CD4-positive, alpha-beta T cell (primary cell): ENCODE results near the gene UBIAD1. TPM values are rescaled to one million over a fixed set of nuclear protein-coding genes. Genes with fewer than 3 reads are reported as not detected.

Experiments
- ATAC-seq: fragments of 200-7000 bp; cut with Tn5 transposase; one replicate; pipeline ENCODE4 v1.10.0; 2022; ENCODE audit warnings: mild to moderate bottlenecking; ENCODE audit not compliant: poor library complexity
- CTCF ChIA-PET: fragments of 350-600 bp; sonication (Branson Sonifier 250); formaldehyde crosslinking; loops from one replicate; lab custom pipeline; 2021; ENCODE audit warnings: antibody characterized with exemption, inconsistent platforms; lab: Charles Lee
- POLR2A ChIA-PET: fragments of 350-600 bp; sonication (Branson Sonifier 250); formaldehyde crosslinking; loops from one replicate; lab custom pipeline; 2021; ENCODE audit warnings: antibody characterized with exemption, inconsistent platforms; lab: Charles Lee
- DNase-seq, 14 experiments: peaks; one replicate each; pipeline ENCODE4 v3.0.0-alpha.2; 2013 to 2020; ENCODE audit warnings: mixed read lengths in 2 of 14
- H3K27ac ChIP-seq, 2 donors: one replicate each; pipeline versions ENCODE4 v1.5.1 to v1.7.0; 2013; ENCODE audit warnings: low read length in 2 of 2, low read depth in 1 of 2, mild to moderate bottlenecking in 1 of 2
- H3K27me3 ChIP-seq, 2 experiments: 1 replicate in 1 of 2; 2 replicates in 1 of 2; pipeline versions ENCODE4 v1.6.1 to v1.7.0; 2013; ENCODE audit warnings: low read length in 2 of 2, control low read depth in 1 of 2, mild to moderate bottlenecking in 1 of 2, moderate library complexity in 1 of 2; ENCODE audit not compliant: insufficient read depth in 2 of 2, control insufficient read depth in 1 of 2
- H3K36me3 ChIP-seq: one replicate; pipeline ENCODE4 v1.6.1; 2013; ENCODE audit warnings: low read length, control low read depth; ENCODE audit not compliant: insufficient read depth
- H3K4me1 ChIP-seq: one replicate; pipeline ENCODE4 v1.6.1; 2013; ENCODE audit warnings: low read length, control low read depth; ENCODE audit not compliant: insufficient read depth
- H3K4me3 ChIP-seq: one replicate; pipeline ENCODE4 v1.5.1; 2013; ENCODE audit warnings: mild to moderate bottlenecking, low read length, moderate library complexity
- H3K9me3 ChIP-seq, 2 experiments: 1 replicate in 1 of 2; 2 replicates in 1 of 2; pipeline versions ENCODE4 v1.6.1 to v1.7.0; 2013; ENCODE audit warnings: low read length in 2 of 2, mild to moderate bottlenecking in 2 of 2, control low read depth in 1 of 2, moderate library complexity in 1 of 2; ENCODE audit not compliant: control insufficient read depth in 1 of 2, insufficient read depth in 1 of 2
- H3K27ac Mint-ChIP-seq: one replicate; pipeline ENCODE4 v1.8.0; 2020; ENCODE audit warnings: mixed read lengths
- H3K27me3 Mint-ChIP-seq: one replicate; pipeline ENCODE4 v1.8.0; 2021; ENCODE audit warnings: mixed read lengths
- H3K36me3 Mint-ChIP-seq: one replicate; pipeline ENCODE4 v1.8.0; 2021; ENCODE audit warnings: low read depth, mixed read lengths
- H3K4me1 Mint-ChIP-seq: one replicate; pipeline ENCODE4 v1.8.0; 2021; ENCODE audit warnings: low read depth, mixed read lengths
- H3K4me3 Mint-ChIP-seq: one replicate; pipeline ENCODE4 v1.8.0; 2020; ENCODE audit warnings: mild to moderate bottlenecking, mixed read lengths
- H3K9me3 Mint-ChIP-seq: one replicate; pipeline ENCODE4 v1.8.0; 2020; ENCODE audit warnings: mixed read lengths
- CTCF ChIP-seq: fragments of 200-600 bp; IDR thresholded peaks from one replicate; pipeline ENCODE4 v1.8.0; 2022; ENCODE audit warnings: antibody characterized with exemption, mild to moderate bottlenecking
- intact Hi-C, 2 experiments: fragments of 100-400 bp; cut with DNase I in 1 of 2; cut with micrococcal nuclease in 1 of 2; formaldehyde crosslinking; loops; one replicate each; pipeline versions ENCODE4 v1.15.1 to v1.9.0; 2023 to 2025; cut with DNase I, micrococcal nuclease
- total RNA-seq, 174 experiments: library from RNA in 2 of 174; stranded (reverse) in 2 of 174; gene quantifications; one replicate each; pipeline ENCODE4 v1.2.3 and lab custom pipeline; 2021 to 2026

The UBIAD1 gene
- total RNA-seq, 2 experiments from 2014 or later: 19.2 to 19.3 TPM

- H3K9me3 Mint-ChIP-seq: no peaks in the 10 kb centered on the region
- ChIA-PET CTCF (no interaction called here), POLR2A (no interaction called here)
- H3K4me1 Mint-ChIP-seq: peaks cover 6% of the 10 kb centered on the region
- TF ChIP-seq CTCF: no peak
- H3K27ac Mint-ChIP-seq: no peak overlapping the region
- H3K36me3 ChIP-seq: peaks cover 96% of the 10 kb centered on the region
- intact Hi-C loops: no loop called here
- no peak for DNase-seq
- H3K36me3 Mint-ChIP-seq: peaks cover 96% of the 10 kb centered on the region
- no peaks in the 10 kb centered on the region for H3K27me3 ChIP-seq
- H3K4me1 ChIP-seq: peaks cover 3% of the 10 kb centered on the region
- H3K27ac ChIP-seq: no peak overlapping the region
- ATAC-seq: no peak
- H3K4me3 Mint-ChIP-seq: no peak overlapping the region
- H3K9me3 ChIP-seq: no peaks in the 10 kb centered on the region
- no peaks in the 10 kb centered on the region for H3K27me3 Mint-ChIP-seq
- H3K4me3 ChIP-seq: no peak overlapping the region
These were observed 39.8 kb upstream of the UBIAD1 start for GRCh38 chr1:11233208-11233607.

GRCh38 chr1:11237356-11237755, 35.6 kb upstream of the UBIAD1 start:
- no peak overlapping the region for H3K27ac ChIP-seq
- no peaks in the 10 kb centered on the region for H3K27me3 ChIP-seq
- H3K27ac Mint-ChIP-seq: no peak overlapping the region
- no peaks in the 10 kb centered on the region for H3K9me3 ChIP-seq
- peaks cover 88% of the 10 kb centered on the region for H3K36me3 Mint-ChIP-seq
- peaks cover 3% of the 10 kb centered on the region for H3K4me1 ChIP-seq
- no peak overlapping the region for H3K4me3 ChIP-seq
- ATAC-seq (no peak), DNase-seq (no peak)
- ChIA-PET POLR2A (no interaction called here), CTCF (no interaction called here)
- intact Hi-C loops: no loop called here
- peaks cover 12% of the 10 kb centered on the region for H3K4me1 Mint-ChIP-seq
- no peak for TF ChIP-seq CTCF
- peaks cover 91% of the 10 kb centered on the region for H3K36me3 ChIP-seq
- H3K27me3 Mint-ChIP-seq: no peaks in the 10 kb centered on the region
- no peak overlapping the region for H3K4me3 Mint-ChIP-seq
- H3K9me3 Mint-ChIP-seq: no peaks in the 10 kb centered on the region

- no peak overlapping the region for H3K4me3 ChIP-seq
- Mint-ChIP-seq H3K4me3 (no peak overlapping the region), H3K27ac (no peak overlapping the region), H3K36me3 (peaks cover 89% of the 10 kb centered on the region), H3K9me3 (no peaks in the 10 kb centered on the region), H3K4me1 (peaks cover 12% of the 10 kb centered on the region), H3K27me3 (no peaks in the 10 kb centered on the region)
- ChIA-PET CTCF (interaction anchor here (0.5 to 1.6 kb wide), 2 partner anchors 395 to 408 kb away, joined by 3 read pairs; no protein-coding TSS in a partner anchor), POLR2A (no interaction called here)
- no peaks in the 10 kb centered on the region for H3K9me3 ChIP-seq
- intact Hi-C loops: no loop called here
- TF ChIP-seq CTCF: no peak
- H3K27ac ChIP-seq: no peak overlapping the region
- DNase-seq: no peak
- peaks cover 3% of the 10 kb centered on the region for H3K4me1 ChIP-seq
- no peak for ATAC-seq
- H3K36me3 ChIP-seq: peaks cover 92% of the 10 kb centered on the region
- H3K27me3 ChIP-seq: no peaks in the 10 kb centered on the region
These were observed 34.7 kb upstream of the UBIAD1 start for GRCh38 chr1:11238311-11238710.
